Gastrocnemius medialis (tissue), 4 donors: ENCODE results near the gene MEIS2. TPM values are rescaled to one million over a fixed set of nuclear protein-coding genes. Genes with fewer than 3 reads are reported as not detected.

ENCODE experiments used
- ATAC-seq, 2 donors: fragments of 150-250 bp; one replicate each; pipeline ENCODE4 v1.9.1; 2016
- DNase-seq, 2 donors: peaks; one replicate each; pipeline ENCODE4 v3.0.0-alpha.2; 2019
- H3K27ac ChIP-seq, 4 donors: fragments of 200-600 bp; sonication (generic); 1 replicate in 1 of 4; 2 replicates in 3 of 4; pipeline ENCODE4 v1.5.1; 2016 to 2018; ENCODE audit warnings: mild to moderate bottlenecking in 2 of 4, moderate library complexity in 1 of 4
- H3K27me3 ChIP-seq, 3 donors: fragments of 200-600 bp; sonication (generic) in 2 of 3; 1 replicate in 1 of 3; 2 replicates in 2 of 3; pipeline versions ENCODE4 v1.5.1 to v1.6.0; 2016 to 2019; ENCODE audit warnings: mild to moderate bottlenecking in 1 of 3, moderate library complexity in 1 of 3
- H3K36me3 ChIP-seq, 2 donors: fragments of 200-600 bp; sonication (generic) in 1 of 2; one replicate each; pipeline ENCODE4 v1.5.1; 2017 to 2018
- H3K4me1 ChIP-seq, 2 donors: fragments of 200-600 bp; sonication (generic) in 1 of 2; one replicate each; pipeline ENCODE4 v1.5.1; 2016 to 2017; ENCODE audit warnings: mild to moderate bottlenecking in 2 of 2
- H3K4me3 ChIP-seq, 4 donors: fragments of 200-600 bp; sonication (generic) in 3 of 4; 1 replicate in 1 of 4; 2 replicates in 3 of 4; pipeline ENCODE4 v1.5.1; 2016 to 2019; ENCODE audit warnings: mild to moderate bottlenecking in 2 of 4
- H3K9me3 ChIP-seq, 3 donors: fragments of 200-600 bp; sonication (generic) in 2 of 3; 1 replicate in 1 of 3; 2 replicates in 2 of 3; pipeline ENCODE4 v1.5.1; 2016 to 2019
- CTCF ChIP-seq, 5 experiments: fragments of 450-650 bp in 3 of 5; fragments of 200-600 bp in 2 of 5; sonication (generic) in 2 of 5; IDR thresholded peaks in 4 of 5; conservative IDR thresholded peaks in 1 of 5; 1 replicate in 4 of 5; 2 replicates in 1 of 5; pipeline ENCODE4 v1.5.1; 2016 to 2019; ENCODE audit warnings: antibody characterized with exemption in 5 of 5, mild to moderate bottlenecking in 3 of 5, moderate library complexity in 3 of 5
- POLR2A ChIP-seq, 2 donors: fragments of 450-650 bp; IDR thresholded peaks; one replicate each; pipeline ENCODE4 v1.6.1; 2017; ENCODE audit warnings: antibody characterized with exemption in 2 of 2, mild to moderate bottlenecking in 2 of 2, moderate library complexity in 2 of 2
- in situ Hi-C, 4 donors: fragments of 200-750 bp; cut with MboI; loops; one replicate each; pipeline versions ENCODE4 v1.15.0 to v1.8.0; 2017; ENCODE audit warnings: low sequenced_read_pairs in 4 of 4
- intact Hi-C: fragments of 100-400 bp; cut with DNase I; formaldehyde crosslinking; loops from one replicate; pipeline ENCODE4 v1.15.1; 2023; ENCODE audit warnings: low total_unique reads
- total RNA-seq, 4 donors: library from RNA; depleted of rRNA; stranded (reverse); fragments of >200 nt; gene quantifications; one replicate each; pipeline versions ENCODE4 v1.1.0 to v1.2.3, GENCODE V29; 2016

Gene MEIS2
- total RNA-seq, 4 donors from 2014 or later: 0.31 to 1.8 (median 0.40) TPM; not detected in 1

DNA sequence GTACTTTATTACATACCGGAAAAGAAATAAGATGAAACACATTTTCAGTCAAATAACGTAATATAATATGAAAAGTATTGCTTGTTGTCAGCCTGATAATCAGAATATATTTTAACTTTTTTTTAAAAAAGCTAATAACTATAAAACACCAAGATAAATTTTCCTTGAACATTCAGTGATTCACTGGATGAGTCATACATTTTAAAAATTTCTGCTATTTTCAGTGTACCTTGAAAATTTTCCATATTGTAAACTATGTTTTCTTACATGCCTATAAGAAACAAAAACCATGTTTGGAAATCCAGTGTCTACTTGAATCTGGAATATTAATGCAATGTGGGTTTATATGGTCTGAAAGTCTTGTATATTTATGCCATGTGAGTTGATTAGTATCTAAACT lies 36.3 kb upstream of the MEIS2 start:
- H3K27me3 ChIP-seq: no peaks in the 10 kb centered on the region
- intact Hi-C loops (loop anchor here (10.0 kb wide), 1 partner anchor 252 kb away; no protein-coding TSS in a partner anchor), in situ Hi-C loops (no loop called here)
- ATAC-seq (no peak), DNase-seq (no peak)
- no peak for TF ChIP-seq POLR2A (IDR thresholded peaks at IDR 0.05)
- no peak for TF ChIP-seq CTCF (IDR thresholded peaks at IDR 0.05 in 4 of 5, conservative IDR thresholded peaks at IDR 0.05 in 1 of 5)
- no peaks in the 10 kb centered on the region for H3K9me3 ChIP-seq
- H3K4me1 ChIP-seq: no peaks in the 10 kb centered on the region
- H3K27ac ChIP-seq: no peak overlapping the region
- no peak overlapping the region for H3K4me3 ChIP-seq
- no peaks in the 10 kb centered on the region for H3K36me3 ChIP-seq

DNA sequence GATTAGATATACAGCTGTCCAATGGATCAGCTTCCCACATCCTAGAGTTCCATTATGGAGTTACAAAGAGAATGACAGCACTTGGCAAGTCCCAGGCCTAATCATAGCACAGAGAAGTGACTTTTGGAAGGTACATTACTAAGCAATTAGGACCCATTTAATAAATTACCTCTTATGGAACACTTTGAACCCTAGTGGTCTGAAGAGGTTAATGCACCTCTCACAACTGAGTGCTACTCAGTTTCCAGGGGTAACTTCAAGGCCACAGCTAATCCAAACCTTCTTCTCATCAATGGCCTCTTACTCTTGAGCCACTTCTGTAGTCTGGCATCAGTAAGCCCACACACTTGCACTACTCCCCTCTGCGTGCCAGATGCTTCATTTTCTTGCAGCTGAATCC lies 34.9 kb upstream of the MEIS2 start:
- in situ Hi-C loops (no loop called here), intact Hi-C loops (loop anchor here (10.0 kb wide), 1 partner anchor 250 kb away; no protein-coding TSS in a partner anchor)
- H3K9me3 ChIP-seq: no peaks in the 10 kb centered on the region
- H3K4me3 ChIP-seq: no peak overlapping the region
- DNase-seq (no peak), ATAC-seq (no peak)
- no peak overlapping the region for H3K27ac ChIP-seq
- peaks cover 0 to 4% (median 0%) of the 10 kb centered on the region in 3 donors for H3K27me3 ChIP-seq
- TF ChIP-seq POLR2A (IDR thresholded peaks at IDR 0.05): no peak
- peak in 1 of 5 experiments; percentile 10 for TF ChIP-seq CTCF (IDR thresholded peaks at IDR 0.05 in 4 of 5, conservative IDR thresholded peaks at IDR 0.05 in 1 of 5)
- H3K4me1 ChIP-seq: no peaks in the 10 kb centered on the region
- H3K36me3 ChIP-seq: no peaks in the 10 kb centered on the region

- no peak for TF ChIP-seq POLR2A (IDR thresholded peaks at IDR 0.05)
- peak in 4 of 5 experiments; percentile 31 to 62 (median 40) for TF ChIP-seq CTCF (IDR thresholded peaks at IDR 0.05 in 4 of 5, conservative IDR thresholded peaks at IDR 0.05 in 1 of 5)
- DNase-seq (no peak), ATAC-seq (no peak)
- Histone ChIP-seq H3K9me3 (no peaks in the 10 kb centered on the region), H3K27me3 (peaks cover 0 to 6% (median 0%) of the 10 kb centered on the region in 3 donors), H3K36me3 (no peaks in the 10 kb centered on the region), H3K4me1 (no peaks in the 10 kb centered on the region), H3K4me3 (no peak overlapping the region), H3K27ac (no peak overlapping the region)
- in situ Hi-C loops: no loop called here
- intact Hi-C loops: loop anchor here (10.0 kb wide), 1 partner anchor 250 kb away; no protein-coding TSS in a partner anchor
Measured at GRCh38 chr15:37134699-37135131, 34.4 kb upstream of the MEIS2 start.

DNA sequence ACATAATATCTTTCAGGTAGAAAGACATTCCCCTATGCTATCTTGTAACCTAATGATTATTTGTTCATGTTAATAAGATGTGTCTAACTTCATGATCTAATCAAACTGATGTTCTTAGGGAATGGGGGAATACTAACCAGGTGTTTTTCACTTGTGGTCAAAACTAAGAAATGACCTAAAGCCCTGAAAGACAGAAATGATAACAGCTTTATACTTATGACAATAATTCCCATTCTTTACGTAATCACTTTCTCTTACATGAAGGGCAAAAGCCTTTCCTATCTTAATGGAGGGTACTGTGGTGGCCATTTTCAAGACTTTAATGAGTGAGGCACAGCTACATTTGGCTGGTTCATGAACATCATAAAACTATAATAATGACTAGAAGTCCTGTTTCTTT lies 33.9 kb upstream of the MEIS2 start:
- in situ Hi-C loops (no loop called here), intact Hi-C loops (loop anchor here (10.0 kb wide), 1 partner anchor 249 kb away; no protein-coding TSS in a partner anchor)
- H3K4me3 ChIP-seq: no peak overlapping the region
- DNase-seq (no peak), ATAC-seq (no peak)
- peaks cover 0 to 9% (median 0%) of the 10 kb centered on the region in 3 donors for H3K27me3 ChIP-seq
- no peaks in the 10 kb centered on the region for H3K9me3 ChIP-seq
- no peaks in the 10 kb centered on the region for H3K36me3 ChIP-seq
- TF ChIP-seq POLR2A (IDR thresholded peaks at IDR 0.05) (no peak), CTCF (IDR thresholded peaks at IDR 0.05 in 4 of 5, conservative IDR thresholded peaks at IDR 0.05 in 1 of 5) (no peak)
- no peak overlapping the region for H3K27ac ChIP-seq
- H3K4me1 ChIP-seq: no peaks in the 10 kb centered on the region

- no peak overlapping the region for H3K27ac ChIP-seq
- H3K27me3 ChIP-seq: peaks cover 0 to 12% (median 0%) of the 10 kb centered on the region in 3 donors
- no peaks in the 10 kb centered on the region for H3K36me3 ChIP-seq
- in situ Hi-C loops (no loop called here), intact Hi-C loops (loop anchor here (10.0 kb wide), 1 partner anchor 249 kb away; no protein-coding TSS in a partner anchor)
- DNase-seq (no peak), ATAC-seq (no peak)
- H3K9me3 ChIP-seq: no peaks in the 10 kb centered on the region
- no peaks in the 10 kb centered on the region for H3K4me1 ChIP-seq
- no peak overlapping the region for H3K4me3 ChIP-seq
- TF ChIP-seq CTCF (IDR thresholded peaks at IDR 0.05 in 4 of 5, conservative IDR thresholded peaks at IDR 0.05 in 1 of 5): no peak
- no peak for TF ChIP-seq POLR2A (IDR thresholded peaks at IDR 0.05)
Measured at GRCh38 chr15:37133602-37134001, 33.3 kb upstream of the MEIS2 start.
